Measurements from ENCODE around the gene HOOK2. TPM values are rescaled to one million over a fixed set of nuclear protein-coding genes. Genes with fewer than 3 reads are reported as not detected.

Gene HOOK2
- total and polyA plus RNA-seq, 9 of the 15 experiments (the other 6 are each of a cell fraction or from before 2014, with no cell fraction given), result 1.3 to 17.2 (median 9.9) TPM

DNA sequence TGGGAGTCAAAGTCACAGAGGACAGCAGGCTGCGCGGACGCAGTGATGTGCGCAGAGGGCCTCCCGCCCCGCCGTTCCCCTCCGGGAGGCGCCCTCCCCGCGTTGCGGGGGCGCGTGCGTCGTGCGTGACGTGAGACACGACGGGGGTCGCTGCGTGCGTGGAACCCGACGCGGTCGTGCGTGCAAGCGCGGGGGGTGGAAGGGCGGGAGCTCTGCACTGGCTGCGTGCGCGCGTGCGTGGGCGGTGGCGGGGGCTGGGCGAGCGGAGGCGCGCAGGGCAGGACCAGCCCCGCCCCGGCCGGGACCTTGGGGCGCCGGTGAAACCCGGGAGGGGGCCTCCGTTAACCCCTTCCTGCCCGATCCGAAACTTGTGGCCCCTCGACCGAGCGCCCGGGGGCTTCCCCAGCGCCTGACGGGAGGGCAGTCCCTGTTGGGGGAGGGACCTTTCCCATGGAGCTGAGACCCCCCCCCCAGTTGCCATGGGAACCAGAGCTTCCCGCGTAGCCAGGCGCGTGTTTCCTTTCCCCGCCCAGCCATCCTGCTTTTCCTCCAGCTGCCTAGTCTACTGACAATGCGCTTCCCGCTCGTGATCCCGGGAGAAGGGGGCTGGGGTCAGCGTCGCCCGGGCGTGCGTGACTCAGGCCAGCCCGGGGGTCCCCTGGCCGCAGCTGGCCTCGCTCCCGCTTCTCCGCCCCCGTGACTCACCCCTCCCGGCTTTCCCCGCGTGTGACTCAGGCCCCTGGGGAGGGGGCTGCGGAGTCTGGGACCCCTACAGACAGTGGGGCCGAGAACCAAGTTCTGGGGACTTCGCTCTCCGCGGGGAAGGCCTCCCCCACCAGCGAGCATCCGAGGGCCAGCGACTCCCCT, 7.3 kb upstream of the HOOK2 start (continued):
- TF ChIP-seq HMGN3 (IDR thresholded peaks at IDR 0.05; ENCODE audit: borderline replicate concordance, extremely low read depth, insufficient read length, low read depth, low read length), result peak; percentile 89
- peak; percentile 100 for TF ChIP-seq SAFB (IDR thresholded peaks at IDR 0.05; ENCODE audit: borderline replicate concordance, low read depth, low read length)
- peak; percentile 71; the same call in 1 of the 2 replicates for TF ChIP-seq XRCC5 (IDR thresholded peaks at IDR 0.05; ENCODE audit: low read depth, low read length)
- peak; percentile 50; the same call in 1 of the 2 replicates for TF ChIP-seq ARID1B (IDR thresholded peaks at IDR 0.05)
- TF ChIP-seq BRD4 (IDR thresholded peaks at IDR 0.05), result peak; percentile 79; the same call in 1 of the 2 replicates
- peak; percentile 55 for TF ChIP-seq MAX (CRISPR knock-in tag; IDR thresholded peaks at IDR 0.05)
- no peak for TF ChIP-seq CBFB (CRISPR knock-in tag; IDR thresholded peaks at IDR 0.05)
- TF ChIP-seq ZMIZ1 (IDR thresholded peaks at IDR 0.05; ENCODE audit: low read depth in 2 of 2, low read length in 2 of 2), result 0 out of 4 replicates have a peak, but pooled peaks of 1 of the 2 experiments have one; percentile 40
- TF ChIP-seq MED1 (CRISPR knock-in tag; IDR thresholded peaks at IDR 0.05; ENCODE audit: borderline replicate concordance), result peak; percentile 53; the same call in 1 of the 2 replicates
- peak; percentile 66; the same call in 1 of the 2 replicates for TF ChIP-seq TOE1 (IDR thresholded peaks at IDR 0.05; ENCODE audit: borderline replicate concordance)
- TF ChIP-seq TOE1 (CRISPR knock-in tag; IDR thresholded peaks at IDR 0.05; ENCODE audit: borderline replicate concordance, low read depth), result no peak
- peak; percentile 80; the same call in 1 of the 2 replicates for TF ChIP-seq DMBX1 (CRISPR knock-in tag; IDR thresholded peaks at IDR 0.05; ENCODE audit: borderline replicate concordance)
- no peak for TF ChIP-seq ZFP91 (CRISPR knock-in tag; IDR thresholded peaks at IDR 0.05)
- no peak for TF ChIP-seq NCOA4 (IDR thresholded peaks at IDR 0.05; ENCODE audit: partially characterized antibody)
- no peak for TF ChIP-seq ADNP (tag; IDR thresholded peaks at IDR 0.05)
- TF ChIP-seq ETS1 (conservative IDR thresholded peaks at IDR 0.05; ENCODE audit: control insufficient read depth, low read depth, low read length), result peak; percentile 58; the same call in 1 of the 2 replicates
- TF ChIP-seq HCFC1 (IDR thresholded peaks at IDR 0.05; ENCODE audit: low read depth, low read length), result no peak
